ENCODE results near the gene SLX4IP. TPM values are rescaled to one million over a fixed set of nuclear protein-coding genes. Genes with fewer than 3 reads are reported as not detected.

Gene SLX4IP
- total RNA-seq, 1 experiment from 2014 or later: 9.7 TPM

GRCh38 chr20:10402938-10403608 lies 32.0 kb upstream of the SLX4IP start:
- no peak for DNase-seq
- Histone ChIP-seq H3K9me3 (ENCODE audit: low read length) (no peaks in the 10 kb centered on the region), H3K27me3 (ENCODE audit: low read length) (no peaks in the 10 kb centered on the region), H4K20me1 (ENCODE audit: insufficient read depth, low read depth, low read length) (no peaks in the 10 kb centered on the region), H3K4me2 (ENCODE audit: low read depth, low read length, poor library complexity, severe bottlenecking) (no peak overlapping the region), H3K4me3 (ENCODE audit: low read length) (no peak overlapping the region), H3K79me2 (ENCODE audit: low read length) (no peaks in the 10 kb centered on the region), H3K36me3 (ENCODE audit: insufficient read depth, low read length) (peaks cover 24% of the 10 kb centered on the region), H3K4me1 (ENCODE audit: low read length) (no peaks in the 10 kb centered on the region), H3K9ac (ENCODE audit: low read length) (no peak overlapping the region), H3K27ac (ENCODE audit: low read length) (no peak overlapping the region), H3K9me2 (replicated peaks; ENCODE audit: insufficient read depth, low read length) (no peaks in the 10 kb centered on the region), H2AFZ (ENCODE audit: low read length) (no peak overlapping the region)

DNA sequence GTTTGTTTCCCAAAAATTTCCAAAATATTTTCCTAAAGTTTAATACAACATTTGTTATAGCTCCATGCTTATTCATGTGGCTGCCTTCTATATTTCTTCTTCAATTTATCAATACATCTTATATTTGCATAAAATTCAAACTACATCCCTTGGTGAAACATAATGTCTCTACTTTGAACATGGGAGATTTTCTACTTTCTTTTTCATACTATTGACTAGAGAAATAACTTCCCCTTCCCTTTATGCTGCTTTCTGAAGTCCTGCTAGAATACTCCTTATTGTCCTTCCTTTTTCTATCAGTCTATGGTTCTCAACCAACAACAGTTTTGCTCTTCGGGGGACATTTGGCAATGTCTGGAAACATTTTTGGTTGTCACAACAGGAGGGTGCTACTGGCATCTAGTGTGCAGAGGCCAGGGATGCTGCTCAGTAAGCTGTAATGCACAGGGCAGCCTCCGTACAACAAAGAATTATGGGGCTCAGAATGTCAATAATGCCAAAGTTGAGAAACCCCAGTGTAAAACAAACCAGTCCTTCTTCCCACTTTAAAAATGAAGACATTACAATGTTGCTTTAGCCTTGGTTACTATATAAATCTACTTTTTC lies 31.0 kb upstream of the SLX4IP start:
- Histone ChIP-seq H3K27ac (ENCODE audit: low read length) (no peak overlapping the region), H3K9ac (ENCODE audit: low read length) (no peak overlapping the region), H2AFZ (ENCODE audit: low read length) (no peak overlapping the region), H3K4me1 (ENCODE audit: low read length) (no peaks in the 10 kb centered on the region), H3K9me2 (replicated peaks; ENCODE audit: insufficient read depth, low read length) (no peaks in the 10 kb centered on the region), H3K36me3 (ENCODE audit: insufficient read depth, low read length) (peaks cover 24% of the 10 kb centered on the region), H3K9me3 (ENCODE audit: low read length) (no peaks in the 10 kb centered on the region), H3K4me3 (ENCODE audit: low read length) (no peak overlapping the region), H3K4me2 (ENCODE audit: low read depth, low read length, poor library complexity, severe bottlenecking) (no peak overlapping the region), H3K27me3 (ENCODE audit: low read length) (no peaks in the 10 kb centered on the region), H3K79me2 (ENCODE audit: low read length) (no peaks in the 10 kb centered on the region), H4K20me1 (ENCODE audit: insufficient read depth, low read depth, low read length) (no peaks in the 10 kb centered on the region)
- no peak for DNase-seq

DNA sequence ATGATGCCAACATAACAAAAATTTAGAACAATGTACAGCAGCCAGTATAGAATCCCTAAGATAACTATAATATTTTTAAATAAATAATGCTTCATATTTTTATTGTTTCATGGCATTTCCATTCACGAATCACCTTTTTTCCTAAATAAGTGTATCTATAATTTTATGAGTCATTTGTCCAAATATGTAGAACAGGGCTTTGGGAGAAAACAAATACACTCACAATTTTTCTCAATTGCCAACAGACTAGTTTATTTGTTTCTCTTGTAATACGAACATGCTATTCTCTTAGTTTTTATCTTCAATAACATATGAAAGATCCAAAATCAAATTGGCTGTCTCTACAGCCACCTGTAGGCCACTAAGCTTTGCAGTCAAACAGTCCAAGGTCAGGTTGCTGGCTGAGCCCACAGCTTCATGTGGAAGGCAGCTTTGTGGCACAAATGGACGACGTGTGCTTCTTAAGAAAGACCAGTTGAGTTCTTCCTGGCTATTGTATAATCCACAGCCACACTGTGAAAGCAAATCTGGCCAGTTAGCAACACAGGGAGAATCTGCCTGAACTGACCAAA lies 30.1 kb upstream of the SLX4IP start:
- Histone ChIP-seq H3K4me3 (ENCODE audit: low read length) (no peak overlapping the region), H3K4me2 (ENCODE audit: low read depth, low read length, poor library complexity, severe bottlenecking) (no peak overlapping the region), H3K79me2 (ENCODE audit: low read length) (no peaks in the 10 kb centered on the region), H3K4me1 (ENCODE audit: low read length) (no peaks in the 10 kb centered on the region), H3K27ac (ENCODE audit: low read length) (no peak overlapping the region), H3K27me3 (ENCODE audit: low read length) (no peaks in the 10 kb centered on the region), H4K20me1 (ENCODE audit: insufficient read depth, low read depth, low read length) (no peaks in the 10 kb centered on the region), H3K36me3 (ENCODE audit: insufficient read depth, low read length) (peaks cover 24% of the 10 kb centered on the region), H3K9me2 (replicated peaks; ENCODE audit: insufficient read depth, low read length) (no peaks in the 10 kb centered on the region), H3K9ac (ENCODE audit: low read length) (no peak overlapping the region), H3K9me3 (ENCODE audit: low read length) (no peaks in the 10 kb centered on the region), H2AFZ (ENCODE audit: low read length) (no peak overlapping the region)
- no peak for DNase-seq

DNA sequence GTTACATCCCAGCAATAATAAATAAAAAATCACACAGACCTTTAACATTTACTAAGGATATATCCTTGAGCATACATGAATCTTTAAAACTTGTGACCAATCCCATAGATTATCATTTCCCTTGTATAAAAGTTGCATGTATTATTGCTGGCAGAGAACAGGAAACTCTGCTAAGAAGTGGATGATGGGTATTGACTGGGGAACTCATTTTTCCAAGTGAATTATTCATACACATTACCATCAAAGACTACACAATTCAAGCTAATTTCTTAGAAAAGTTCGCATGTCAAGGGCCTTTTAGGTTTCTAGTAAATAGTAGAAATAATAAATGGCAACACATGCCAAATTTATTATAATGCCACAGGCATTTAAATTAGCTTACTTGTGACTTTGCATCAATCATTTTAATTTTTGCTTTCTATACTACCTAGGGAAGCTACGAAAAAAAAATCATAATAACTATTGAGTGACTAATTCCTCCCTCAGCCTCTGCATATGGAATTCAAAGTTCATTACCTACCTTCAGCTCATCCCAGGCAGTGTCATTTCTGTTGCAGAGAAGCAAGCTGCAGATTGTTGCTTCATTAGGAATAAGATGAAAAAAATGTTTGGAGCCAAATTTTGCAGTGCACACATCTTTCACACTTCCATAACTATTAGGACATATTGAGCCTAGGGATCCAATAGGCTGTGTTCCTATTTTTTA lies 26.8 kb upstream of the SLX4IP start:
- no peak for DNase-seq
- Histone ChIP-seq H3K79me2 (ENCODE audit: low read length) (peaks cover 1% of the 10 kb centered on the region; the same call in 1 of the 2 replicates), H3K9me2 (replicated peaks; ENCODE audit: insufficient read depth, low read length) (no peaks in the 10 kb centered on the region), H3K4me1 (ENCODE audit: low read length) (no peaks in the 10 kb centered on the region), H2AFZ (ENCODE audit: low read length) (no peak overlapping the region), H3K36me3 (ENCODE audit: insufficient read depth, low read length) (peaks cover 29% of the 10 kb centered on the region), H3K27me3 (ENCODE audit: low read length) (no peaks in the 10 kb centered on the region), H3K9ac (ENCODE audit: low read length) (no peak overlapping the region), H3K4me2 (ENCODE audit: low read depth, low read length, poor library complexity, severe bottlenecking) (no peak overlapping the region), H3K27ac (ENCODE audit: low read length) (no peak overlapping the region), H4K20me1 (ENCODE audit: insufficient read depth, low read depth, low read length) (no peaks in the 10 kb centered on the region), H3K4me3 (ENCODE audit: low read length) (no peak overlapping the region), H3K9me3 (ENCODE audit: low read length) (no peaks in the 10 kb centered on the region)

DNA sequence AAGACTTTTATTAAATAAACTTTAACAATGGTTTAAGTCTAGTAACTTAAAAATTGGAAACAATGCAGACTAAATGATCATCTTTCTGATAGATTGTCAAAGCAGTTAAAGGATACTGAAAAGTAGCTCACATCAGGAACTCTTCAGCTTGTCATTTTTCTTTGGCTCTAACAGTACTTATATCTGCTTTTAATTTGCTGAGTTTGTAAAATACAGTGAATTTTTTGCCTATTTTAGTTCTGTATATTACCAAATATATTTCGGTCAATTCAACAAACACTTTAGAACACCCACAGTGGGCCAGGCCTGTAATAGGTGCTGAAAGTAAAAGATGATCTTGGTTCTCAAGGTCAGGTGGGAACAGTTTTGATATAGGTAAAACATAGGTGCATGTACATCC lies 23.4 kb upstream of the SLX4IP start:
- Histone ChIP-seq H3K9ac (ENCODE audit: low read length) (no peak overlapping the region), H3K9me2 (replicated peaks; ENCODE audit: insufficient read depth, low read length) (no peaks in the 10 kb centered on the region), H3K4me3 (ENCODE audit: low read length) (no peak overlapping the region), H3K9me3 (ENCODE audit: low read length) (no peaks in the 10 kb centered on the region), H4K20me1 (ENCODE audit: insufficient read depth, low read depth, low read length) (0 out of 2 replicates have a peak, but pooled peaks cover 3% of the 10 kb centered on the region), H3K4me2 (ENCODE audit: low read depth, low read length, poor library complexity, severe bottlenecking) (no peak overlapping the region), H3K27ac (ENCODE audit: low read length) (no peak overlapping the region), H3K36me3 (ENCODE audit: insufficient read depth, low read length) (peaks cover 37% of the 10 kb centered on the region; the same call in 1 of the 2 replicates), H2AFZ (ENCODE audit: low read length) (no peak overlapping the region), H3K4me1 (ENCODE audit: low read length) (peaks cover 16% of the 10 kb centered on the region), H3K79me2 (ENCODE audit: low read length) (peaks cover 28% of the 10 kb centered on the region), H3K27me3 (ENCODE audit: low read length) (no peaks in the 10 kb centered on the region)
- DNase-seq: no peak

GRCh38 chr20:10412591-10413408 lies 22.3 kb upstream of the SLX4IP start:
- no peak overlapping the region for H3K4me2 ChIP-seq (ENCODE audit: low read depth, low read length, poor library complexity, severe bottlenecking)
- no peaks in the 10 kb centered on the region for H3K9me2 ChIP-seq (replicated peaks; ENCODE audit: insufficient read depth, low read length)
- no peak for DNase-seq
- peaks cover 39% of the 10 kb centered on the region for H3K79me2 ChIP-seq (ENCODE audit: low read length)
- no peak overlapping the region for H3K4me3 ChIP-seq (ENCODE audit: low read length)
- H3K27me3 ChIP-seq (ENCODE audit: low read length): no peaks in the 10 kb centered on the region
- H3K36me3 ChIP-seq (ENCODE audit: insufficient read depth, low read length): peaks cover 30% of the 10 kb centered on the region; the same call in 1 of the 2 replicates
- H3K4me1 ChIP-seq (ENCODE audit: low read length): peaks cover 16% of the 10 kb centered on the region
- 0 out of 2 replicates have a peak, but pooled peaks cover 3% of the 10 kb centered on the region for H4K20me1 ChIP-seq (ENCODE audit: insufficient read depth, low read depth, low read length)
- no peak overlapping the region for H3K9ac ChIP-seq (ENCODE audit: low read length)
- no peak overlapping the region for H3K27ac ChIP-seq (ENCODE audit: low read length)
- H2AFZ ChIP-seq (ENCODE audit: low read length): no peak overlapping the region
- H3K9me3 ChIP-seq (ENCODE audit: low read length): no peaks in the 10 kb centered on the region

- H3K4me2 ChIP-seq (ENCODE audit: low read depth, low read length, poor library complexity, severe bottlenecking): peak overlapping the region; percentile 32
- DNase-seq: no peak
- no peaks in the 10 kb centered on the region for H3K9me3 ChIP-seq (ENCODE audit: low read length)
- no peak overlapping the region for H3K9ac ChIP-seq (ENCODE audit: low read length)
- peaks cover 57% of the 10 kb centered on the region for H3K79me2 ChIP-seq (ENCODE audit: low read length)
- no peaks in the 10 kb centered on the region for H3K27me3 ChIP-seq (ENCODE audit: low read length)
- peaks cover 37% of the 10 kb centered on the region; the same call in 1 of the 2 replicates for H3K36me3 ChIP-seq (ENCODE audit: insufficient read depth, low read length)
- peaks cover 16% of the 10 kb centered on the region for H3K4me1 ChIP-seq (ENCODE audit: low read length)
- H3K27ac ChIP-seq (ENCODE audit: low read length): no peak overlapping the region
- H4K20me1 ChIP-seq (ENCODE audit: insufficient read depth, low read depth, low read length): 0 out of 2 replicates have a peak, but pooled peaks cover 3% of the 10 kb centered on the region
- no peaks in the 10 kb centered on the region for H3K9me2 ChIP-seq (replicated peaks; ENCODE audit: insufficient read depth, low read length)
- no peak overlapping the region for H3K4me3 ChIP-seq (ENCODE audit: low read length)
- no peak overlapping the region for H2AFZ ChIP-seq (ENCODE audit: low read length)
Observed at GRCh38 chr20:10415013-10415650, 20.0 kb upstream of the SLX4IP start.

All from Karpas-422 (cell line).